Adrenal gland (tissue), 5 donors: ENCODE measurements around the gene NXF1.

Source experiments
- POLR2A ChIP-seq, 2 donors: fragments of 450-650 bp; IDR thresholded peaks; one replicate each; pipeline ENCODE4 v1.6.1; 2017; ENCODE audit warnings: antibody characterized with exemption in 2 of 2, mild to moderate bottlenecking in 2 of 2, moderate library complexity in 1 of 2
- TF ChIP-seq, protein P1 (sequence below), 6 experiments: fragments of 450-650 bp in 4 of 6; fragments of 200-600 bp in 2 of 6; sonication (generic) in 1 of 6; IDR thresholded peaks; 1 replicate in 5 of 6; 2 replicates in 1 of 6; pipeline versions ENCODE4 v1.5.1 to v1.8.0; 2016 to 2021; ENCODE audit warnings: antibody characterized with exemption in 6 of 6, mild to moderate bottlenecking in 2 of 6, moderate library complexity in 1 of 6
- donor health status: DM: no; HTN: no; CAD: no.

GRCh38 chr11:62792202-62792575 lies 13.1 kb downstream of the NXF1 start:
- TF ChIP-seq, protein P1, sequence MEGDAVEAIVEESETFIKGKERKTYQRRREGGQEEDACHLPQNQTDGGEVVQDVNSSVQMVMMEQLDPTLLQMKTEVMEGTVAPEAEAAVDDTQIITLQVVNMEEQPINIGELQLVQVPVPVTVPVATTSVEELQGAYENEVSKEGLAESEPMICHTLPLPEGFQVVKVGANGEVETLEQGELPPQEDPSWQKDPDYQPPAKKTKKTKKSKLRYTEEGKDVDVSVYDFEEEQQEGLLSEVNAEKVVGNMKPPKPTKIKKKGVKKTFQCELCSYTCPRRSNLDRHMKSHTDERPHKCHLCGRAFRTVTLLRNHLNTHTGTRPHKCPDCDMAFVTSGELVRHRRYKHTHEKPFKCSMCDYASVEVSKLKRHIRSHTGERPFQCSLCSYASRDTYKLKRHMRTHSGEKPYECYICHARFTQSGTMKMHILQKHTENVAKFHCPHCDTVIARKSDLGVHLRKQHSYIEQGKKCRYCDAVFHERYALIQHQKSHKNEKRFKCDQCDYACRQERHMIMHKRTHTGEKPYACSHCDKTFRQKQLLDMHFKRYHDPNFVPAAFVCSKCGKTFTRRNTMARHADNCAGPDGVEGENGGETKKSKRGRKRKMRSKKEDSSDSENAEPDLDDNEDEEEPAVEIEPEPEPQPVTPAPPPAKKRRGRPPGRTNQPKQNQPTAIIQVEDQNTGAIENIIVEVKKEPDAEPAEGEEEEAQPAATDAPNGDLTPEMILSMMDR (IDR thresholded peaks at IDR 0.05) = no peak
- TF ChIP-seq POLR2A (IDR thresholded peaks at IDR 0.05) = no peak
